ENCODE results near the gene DNAJB12. TPM values are rescaled to one million over a fixed set of nuclear protein-coding genes. Genes with fewer than 3 reads are reported as not detected.
"Not testable (repeated sequence)": the region's sequence is repeated elsewhere in the genome, so short reads cannot be mapped to it uniquely, and the experiment has no call there.

DNAJB12 gene
- 10 to 100 TPM; 23.9 to 28.6 (median 26.3) TPM for polyA plus RNA-seq (ENCODE audit: insufficient read depth in 1 of 5, insufficient read length in 5 of 5, low replicate concordance in 1 of 5)
- long read RNA-seq, donor 1, full-length matches to known transcripts, result 7 of 24 reads
- long read RNA-seq, donor 1, partial matches to known transcripts, result 17 of 24 reads
- long read RNA-seq, donor 1, other reads (novel, unspliced or antisense), result 0 of 24 reads
- long read RNA-seq, donor 2, full-length matches to known transcripts, result 5 of 5 reads
- long read RNA-seq, donor 2, partial matches to known transcripts, result 0 of 5 reads
- long read RNA-seq, donor 2, other reads (novel, unspliced or antisense), result 0 of 5 reads
- long read RNA-seq, donor 3, full-length matches to known transcripts, result 7 of 7 reads
- long read RNA-seq, donor 3, partial matches to known transcripts, result 0 of 7 reads
- long read RNA-seq, donor 3, other reads (novel, unspliced or antisense), result 0 of 7 reads
- long read RNA-seq, donor 4, full-length matches to known transcripts, result 4 of 4 reads
- long read RNA-seq, donor 4, partial matches to known transcripts, result 0 of 4 reads
- long read RNA-seq, donor 4, other reads (novel, unspliced or antisense), result 0 of 4 reads
- long read RNA-seq, donor 5, full-length matches to known transcripts, result 9 of 16 reads
- long read RNA-seq, donor 5, partial matches to known transcripts, result 7 of 16 reads
- long read RNA-seq, donor 5, other reads (novel, unspliced or antisense), result 0 of 16 reads
- long read RNA-seq, donor 6, full-length matches to known transcripts, result 7 of 13 reads
- long read RNA-seq, donor 6, partial matches to known transcripts, result 6 of 13 reads
- long read RNA-seq, donor 6, other reads (novel, unspliced or antisense), result 0 of 13 reads
- long read RNA-seq, donor 7, full-length matches to known transcripts, result 12 of 12 reads
- long read RNA-seq, donor 7, partial matches to known transcripts, result 0 of 12 reads
- long read RNA-seq, donor 7, other reads (novel, unspliced or antisense), result 0 of 12 reads
- long read RNA-seq, donor 8, full-length matches to known transcripts, result 3 of 3 reads
- long read RNA-seq, donor 8, partial matches to known transcripts, result 0 of 3 reads
- long read RNA-seq, donor 8, other reads (novel, unspliced or antisense), result 0 of 3 reads

GRCh38 chr10:72354356-72355213, at the start of gene DNAJB12:
TSS of gene DNAJB12 (minus strand) at chr10:72354919. CDS start at chr10:72354897, 22 bp downstream.
- DNase-seq, result peak; percentile 94 to 95

GRCh38 chr10:72395581-72395980, 40.9 kb upstream of the DNAJB12 start:
- DNase-seq, result not testable (repeated sequence)

- no peak for DNase-seq
Observed at GRCh38 chr10:72392571-72392970, 37.9 kb upstream of the DNAJB12 start.

GRCh38 chr10:72390764-72391163, 36.0 kb upstream of the DNAJB12 start:
- DNase-seq, result no peak

GRCh38 chr10:72389716-72390115, 35.0 kb upstream of the DNAJB12 start:
- DNase-seq, result no peak

GRCh38 chr10:72389014-72389413, 34.3 kb upstream of the DNAJB12 start:
- DNase-seq, result no peak

GRCh38 chr10:72388062-72388461, 33.3 kb upstream of the DNAJB12 start:
- no peak for DNase-seq

GRCh38 chr10:72386916-72387586, 32.3 kb upstream of the DNAJB12 start:
- no peak for DNase-seq

- DNase-seq, result no peak
Observed at GRCh38 chr10:72385724-72386123, 31.0 kb upstream of the DNAJB12 start.

- peak; percentile 5 to 7 for DNase-seq
Observed at GRCh38 chr10:72384982-72385381, 30.3 kb upstream of the DNAJB12 start.

GRCh38 chr10:72379776-72380175, 25.1 kb upstream of the DNAJB12 start:
- DNase-seq, result no peak

- no peak for DNase-seq
Observed at GRCh38 chr10:72379062-72379461, 24.3 kb upstream of the DNAJB12 start.

- DNase-seq, result no peak
Observed at GRCh38 chr10:72375585-72375984, 20.9 kb upstream of the DNAJB12 start.

- no peak for DNase-seq
Observed at GRCh38 chr10:72375173-72375572, 20.5 kb upstream of the DNAJB12 start.

GRCh38 chr10:72370201-72370722, 15.5 kb upstream of the DNAJB12 start:
- DNase-seq, result no peak

GRCh38 chr10:72367301-72367960, 12.7 kb upstream of the DNAJB12 start:
- DNase-seq, result no peak

GRCh38 chr10:72365106-72365895, 10.6 kb upstream of the DNAJB12 start:
- no peak for DNase-seq

- DNase-seq, result peak; percentile 82 to 86
Observed at GRCh38 chr10:72364239-72364777, 9.6 kb upstream of the DNAJB12 start.

- DNase-seq, result no peak
Observed at GRCh38 chr10:72356987-72357386, 2.3 kb upstream of the DNAJB12 start.

All from right lung (tissue), 10 donors.